ENCODE data around the gene PSMD1.

- TF ChIP-seq POLR2A (IDR thresholded peaks at IDR 0.05) (no peak), CTCF (IDR thresholded peaks at IDR 0.05) (no peak), POLR2AphosphoS5 (IDR thresholded peaks at IDR 0.05) (no peak)
These were observed 17.4 kb upstream of the PSMD1 start for GRCh38 chr2:231039294-231039664.

All from suprapubic skin (tissue), 4 donors.